MCF 10A (cell line): Measurements from ENCODE around the gene TSFM. TPM values are rescaled to one million over a fixed set of nuclear protein-coding genes. Genes with fewer than 3 reads are reported as not detected.

Experiments
- BruUV-seq: library from RNA; stranded (reverse); fragments of 400-500 nt; replicated peaks from 2 replicates; lab custom pipeline; 2021; lab: Mats Ljungman, UMichigan
- CTCF ChIA-PET: fragments of 300-600 bp; sonication (Branson Sonifier 250); formaldehyde crosslinking; extraction: SDS; loops from one replicate; lab custom pipeline; 2021; ENCODE audit warnings: antibody characterized with exemption, inconsistent platforms; lab: Yijun Ruan, JAX
- POLR2A ChIA-PET: fragments of 300-600, 350-650 bp; sonication (Branson Sonifier 250); formaldehyde crosslinking; extraction: SDS; loops from one replicate; lab custom pipeline; 2020; ENCODE audit warnings: antibody characterized with exemption, inconsistent platforms; lab: Yijun Ruan, JAX
- DNase-seq: peaks from one replicate; pipeline ENCODE4 v3.0.0-alpha.2; 2018; ENCODE audit not compliant: unreplicated experiment
- H3K27ac Mint-ChIP-seq: one replicate; pipeline ENCODE4 v1.8.0; 2022; ENCODE audit warnings: mild to moderate bottlenecking, low read depth, mixed read lengths; ENCODE audit not compliant: unreplicated experiment
- H3K27me3 Mint-ChIP-seq: one replicate; pipeline ENCODE4 v1.8.0; 2022; ENCODE audit warnings: mixed read lengths; ENCODE audit not compliant: insufficient read depth, unreplicated experiment
- H3K36me3 Mint-ChIP-seq: one replicate; pipeline ENCODE4 v1.8.0; 2022; ENCODE audit warnings: mild to moderate bottlenecking, moderate library complexity, mixed read lengths; ENCODE audit not compliant: insufficient read depth, unreplicated experiment
- H3K4me1 Mint-ChIP-seq: one replicate; pipeline ENCODE4 v1.8.0; 2022; ENCODE audit warnings: mixed read lengths; ENCODE audit not compliant: insufficient read depth, unreplicated experiment
- H3K4me3 Mint-ChIP-seq: one replicate; pipeline ENCODE4 v1.8.0; 2022; ENCODE audit warnings: mild to moderate bottlenecking, moderate library complexity, mixed read lengths; ENCODE audit not compliant: unreplicated experiment
- H3K9me3 Mint-ChIP-seq: one replicate; pipeline ENCODE4 v1.8.0; 2022; ENCODE audit warnings: mixed read lengths; ENCODE audit not compliant: unreplicated experiment
- CTCF ChIP-seq: fragments of 200-600 bp; IDR thresholded peaks from one replicate; pipeline ENCODE4 v1.8.0; 2022; ENCODE audit warnings: antibody characterized with exemption, mild to moderate bottlenecking; ENCODE audit not compliant: unreplicated experiment
- intact Hi-C: fragments of 100-400 bp; cut with micrococcal nuclease; formaldehyde crosslinking; loops from 2 replicates; pipeline ENCODE4 v1.14.1; 2022
- microRNA-seq: library from miRNA; unstranded; fragments of <30 nt; microRNA quantifications from one replicate; pipeline ENCODE4 v1.2.0, GENCODE V29; 2022
- total RNA-seq: library from RNA; stranded (reverse); gene quantifications from 2 replicates; pipeline ENCODE4 v1.2.3, GENCODE V29; 2022

The TSFM gene
- total RNA-seq, 1 experiment from 2014 or later, result 32.6 TPM

GRCh38 chr12:57845478-57846284 is 63.1 kb downstream of the TSFM start:
- TF ChIP-seq CTCF, result no peak
- H3K27me3 Mint-ChIP-seq, result no peaks in the 10 kb centered on the region
- H3K27ac Mint-ChIP-seq, result peak overlapping the region; percentile 69
- peak; percentile 56 for DNase-seq
- no TSS peak for BruUV-seq
- intact Hi-C loops, result loop anchor here (2.0 kb wide), 2 partner anchors 19 to 43 kb away; no protein-coding TSS in a partner anchor
- H3K36me3 Mint-ChIP-seq, result peaks cover 20% of the 10 kb centered on the region
- H3K4me1 Mint-ChIP-seq, result peaks cover 36% of the 10 kb centered on the region
- ChIA-PET POLR2A (interaction anchor here (0.5 to 9.5 kb wide), 19 partner anchors 9 to 96 kb away, joined by 3 to 167 read pairs (median 5); partner anchors contain the start of genes ATP23, CYP27B1 and TSFM), CTCF (interaction anchor here (0.6 to 8.9 kb wide), 10 partner anchors 10 to 1541 kb away, joined by 3 to 71 read pairs (median 4); partner anchors contain the start of gene TSPAN31)
- H3K4me3 Mint-ChIP-seq, result peak overlapping the region; percentile 81
- H3K9me3 Mint-ChIP-seq, result no peaks in the 10 kb centered on the region

GRCh38 chr12:57846285-57846576 is 63.6 kb downstream of the TSFM start:
- ChIA-PET CTCF (interaction anchor here (0.6 to 8.9 kb wide), 4 partner anchors 10 to 57 kb away, joined by 5 to 71 read pairs (median 10); no protein-coding TSS in a partner anchor), POLR2A (interaction anchor here (0.6 to 9.5 kb wide), 15 partner anchors 10 to 90 kb away, joined by 3 to 167 read pairs (median 9); partner anchors contain the start of genes CYP27B1 and TSFM)
- intact Hi-C loops, result loop anchor here (2.0 kb wide), 1 partner anchor 19 kb away; no protein-coding TSS in a partner anchor
- H3K4me1 Mint-ChIP-seq, result peaks cover 30% of the 10 kb centered on the region
- peaks cover 4% of the 10 kb centered on the region for H3K27me3 Mint-ChIP-seq
- H3K4me3 Mint-ChIP-seq, result peak overlapping the region; percentile 81
- peaks cover 20% of the 10 kb centered on the region for H3K36me3 Mint-ChIP-seq
- H3K27ac Mint-ChIP-seq, result peak overlapping the region; percentile 67
- no TSS peak for BruUV-seq
- no peak for TF ChIP-seq CTCF
- peak; percentile 60 for DNase-seq
- H3K9me3 Mint-ChIP-seq, result no peaks in the 10 kb centered on the region

- peaks cover 9% of the 10 kb centered on the region for H3K27me3 Mint-ChIP-seq
- TF ChIP-seq CTCF, result no peak
- ChIA-PET POLR2A (interaction anchor here (0.6 to 9.5 kb wide), 22 partner anchors 8 to 1751 kb away, joined by 3 to 167 read pairs (median 4); partner anchors contain the start of genes CYP27B1 and TSFM), CTCF (interaction anchor here (0.6 to 8.9 kb wide), 7 partner anchors 11 to 57 kb away, joined by 4 to 71 read pairs (median 6); no protein-coding TSS in a partner anchor)
- peak within 1 kb of the TSS; percentile 69 for H3K27ac Mint-ChIP-seq
- peaks cover 25% of the 10 kb centered on the region for H3K4me1 Mint-ChIP-seq
- peaks cover 20% of the 10 kb centered on the region for H3K36me3 Mint-ChIP-seq
- peak; percentile 98 for DNase-seq
- no peaks in the 10 kb centered on the region for H3K9me3 Mint-ChIP-seq
- no TSS peak for BruUV-seq
- intact Hi-C loops, result loop anchor here (2.0 kb wide), 1 partner anchor 18 kb away; no protein-coding TSS in a partner anchor
- H3K4me3 Mint-ChIP-seq, result peak within 1 kb of the TSS; percentile 81
Observed at GRCh38 chr12:57846577-57847319, 64.2 kb downstream of the TSFM start, which contains the start of gene CTDSP2. CTDSP2 (minus strand) TSS chr12:57846729; CDS start chr12:57846435, 294 bp downstream.

Small RNAs within 50 kb of the gene (microRNA-seq; reads per million reads assigned to microRNA genes)
- gene MIR26A2, result 317 reads per million, percentile 79 among the genes with 10 or more reads in this experiment
- not detected for gene MIR6759

Other genes starting within 250 kb of the TSFM start
- gene DCTN2, start 235.6 kb upstream of the TSFM start, total RNA-seq, result 149 and 188 TPM in 2 replicates
- gene KIF5A, start 232.7 kb upstream of the TSFM start, total RNA-seq, result 0.56 TPM in 2 replicates
- 32.0 and 38.0 TPM in 2 replicates for gene PIP4K2C, start 191.6 kb upstream of the TSFM start, total RNA-seq
- gene DTX3, start 178.0 kb upstream of the TSFM start, total RNA-seq, result 1.7 and 2.0 TPM in 2 replicates
- 0.37 and 0.83 TPM in 2 replicates for gene ARHGEF25, start 171.4 kb upstream of the TSFM start, total RNA-seq
- gene B4GALNT1, start 149.6 kb upstream of the TSFM start, total RNA-seq, result 0.29 and 0.40 TPM in 2 replicates
- gene OS9, start 88.7 kb upstream of the TSFM start, total RNA-seq, result 125 and 173 TPM in 2 replicates
- gene AGAP2, start 44.0 kb upstream of the TSFM start, total RNA-seq, result 0.19 TPM in 1 of 2 replicates, not detected in the other
- gene TSPAN31, start 37.7 kb upstream of the TSFM start, total RNA-seq, result 24.8 and 30.9 TPM in 2 replicates
- 117 and 123 TPM in 2 replicates for gene CDK4, start 30.5 kb upstream of the TSFM start, total RNA-seq
- 8.7 and 12.5 TPM in 2 replicates for gene MARCHF9, start 27.7 kb upstream of the TSFM start, total RNA-seq
- 12.6 and 27.5 TPM in 2 replicates for gene CYP27B1, start 15.7 kb upstream of the TSFM start, total RNA-seq
- gene METTL1, start 10.7 kb upstream of the TSFM start, total RNA-seq, result 26.2 and 40.6 TPM in 2 replicates
- gene EEF1AKMT3, start 10.2 kb upstream of the TSFM start, total RNA-seq, result 7.6 and 8.1 TPM in 2 replicates
- gene AVIL, start 35.9 kb downstream of the TSFM start, total RNA-seq, result 1.7 and 1.9 TPM in 2 replicates
- 73.4 and 76.5 TPM in 2 replicates for gene CTDSP2, start 63.9 kb downstream of the TSFM start, total RNA-seq
- 1.9 and 3.0 TPM in 2 replicates for gene ATP23, start 158.8 kb downstream of the TSFM start, total RNA-seq